GM23338 (cell line): Measurements from ENCODE around the gene SEMA6C. TPM values are rescaled to one million over a fixed set of nuclear protein-coding genes. Genes with fewer than 3 reads are reported as not detected.

Experiments used
- ATAC-seq: fragments of 200-7000 bp; cut with Tn5 transposase; 3 replicates; pipeline ENCODE4 v1.9.1; 2020
- DNase-seq: peaks from one replicate; pipeline ENCODE4 v3.0.0-alpha.2; 2015; ENCODE audit warnings: low spot score
- H2AFZ ChIP-seq: fragments of 200-600 bp; sonication (generic); 2 replicates; pipeline ENCODE4 v1.8.0; 2016; ENCODE audit warnings: antibody characterized with exemption, mild to moderate bottlenecking, moderate library complexity
- H3F3A ChIP-seq: fragments of 200-600 bp; sonication (generic); replicated peaks from 2 replicates; pipeline ENCODE4 v1.8.0; 2017; ENCODE audit warnings: antibody characterized with exemption, mixed run types, low read depth
- H3K27ac ChIP-seq: fragments of 200-600 bp; sonication (generic); 2 replicates; pipeline ENCODE4 v1.6.1; 2016; ENCODE audit warnings: low read depth
- H3K27me3 ChIP-seq: fragments of 200-600 bp; sonication (generic); 2 replicates; pipeline ENCODE4 v1.8.0; 2016; ENCODE audit warnings: mild to moderate bottlenecking, mixed run types, moderate library complexity; ENCODE audit not compliant: insufficient read depth
- H3K36me3 ChIP-seq: fragments of 200-600 bp; sonication (generic); 2 replicates; pipeline ENCODE4 v1.8.0; 2016; ENCODE audit warnings: mild to moderate bottlenecking; ENCODE audit not compliant: insufficient read depth
- H3K4me1 ChIP-seq: fragments of 200-600 bp; sonication (generic); 2 replicates; pipeline ENCODE4 v1.8.0; 2016; ENCODE audit warnings: mild to moderate bottlenecking, moderate library complexity; ENCODE audit not compliant: insufficient read depth
- H3K4me2 ChIP-seq: fragments of 200-600 bp; sonication (generic); 2 replicates; pipeline ENCODE4 v1.7.1; 2017; ENCODE audit warnings: mixed run types
- H3K4me3 ChIP-seq: fragments of 200-600 bp; sonication (generic); 2 replicates; pipeline ENCODE4 v1.6.1; 2016; ENCODE audit warnings: mixed run types
- H3K79me2 ChIP-seq: fragments of 200-600 bp; sonication (generic); replicated peaks from 2 replicates; pipeline ENCODE4 v1.8.0; 2017; ENCODE audit warnings: mild to moderate bottlenecking; ENCODE audit not compliant: insufficient read depth
- H3K9me2 ChIP-seq: fragments of 200-600 bp; sonication (generic); 2 replicates; pipeline ENCODE4 v1.8.0; 2017; ENCODE audit not compliant: insufficient read depth
- H4K20me1 ChIP-seq: fragments of 200-600 bp; sonication (generic); replicated peaks from 2 replicates; pipeline ENCODE4 v1.8.0; 2017; ENCODE audit warnings: mild to moderate bottlenecking; ENCODE audit not compliant: insufficient read depth
- H3K27ac Mint-ChIP-seq: 2 replicates; pipeline ENCODE4 v1.8.0; 2020; ENCODE audit warnings: inconsistent platforms, mild to moderate bottlenecking, moderate library complexity, mixed read lengths
- H3K27me3 Mint-ChIP-seq: 3 replicates; pipeline ENCODE4 v1.8.0; 2022; ENCODE audit warnings: low read depth, mild to moderate bottlenecking, moderate library complexity, mixed read lengths, inconsistent platforms; ENCODE audit not compliant: insufficient read depth, poor library complexity
- H3K36me3 Mint-ChIP-seq: 3 replicates; pipeline ENCODE4 v1.8.0; 2021; ENCODE audit warnings: low read depth, mild to moderate bottlenecking, inconsistent platforms, moderate library complexity, mixed read lengths
- H3K4me1 Mint-ChIP-seq: 3 replicates; pipeline ENCODE4 v1.8.0; 2020; ENCODE audit warnings: mild to moderate bottlenecking, inconsistent platforms, mixed read lengths
- H3K4me3 Mint-ChIP-seq: 3 replicates; pipeline ENCODE4 v1.8.0; 2021; ENCODE audit warnings: moderate library complexity, mild to moderate bottlenecking, inconsistent platforms, mixed read lengths
- H3K9me3 Mint-ChIP-seq: 3 replicates; pipeline ENCODE4 v1.8.0; 2020; ENCODE audit warnings: moderate library complexity, mild to moderate bottlenecking, inconsistent platforms, mixed read lengths
- CREB1 ChIP-seq: fragments of 250-450 bp; sonication (Bioruptor Pico); IDR thresholded peaks from 2 replicates; pipeline ENCODE4 v1.5.0; 2020; ENCODE audit warnings: low read depth, mild to moderate bottlenecking, moderate library complexity
- EZH2 ChIP-seq: fragments of 200-600 bp; sonication (generic); IDR thresholded peaks from one replicate; pipeline ENCODE4 v1.8.0; 2017; ENCODE audit warnings: antibody characterized with exemption, mild to moderate bottlenecking, low read depth; ENCODE audit not compliant: unreplicated experiment
- EZH2phosphoT487 ChIP-seq: fragments of 200-600 bp; sonication (generic); IDR thresholded peaks from one replicate; pipeline ENCODE4 v1.8.1; 2018; ENCODE audit warnings: antibody characterized with exemption; ENCODE audit not compliant: unreplicated experiment
- NANOG ChIP-seq: IDR thresholded peaks from 2 replicates; pipeline ENCODE4 v1.6.1; 2016; ENCODE audit warnings: antibody characterized with exemption, borderline replicate concordance
- POLR2AphosphoS5 ChIP-seq: IDR thresholded peaks from 2 replicates; pipeline ENCODE4 v1.6.1; 2016; ENCODE audit warnings: antibody characterized with exemption, low read depth
- STAT1 ChIP-seq: IDR thresholded peaks from one replicate; pipeline ENCODE4 v1.6.1; 2016; ENCODE audit warnings: antibody characterized with exemption; ENCODE audit not compliant: unreplicated experiment
- ZNF114 ChIP-seq: fragments of 250-450 bp; sonication (Bioruptor Pico); IDR thresholded peaks from 2 replicates; pipeline ENCODE4 v1.5.0; 2020; ENCODE audit warnings: mild to moderate bottlenecking, moderate library complexity
- polyA plus RNA-seq: library from polyadenylated mRNA; unstranded; fragments of >200 nt; fragmentation: Nextera tagmentation; extraction: Ambion mirVana; gene quantifications from 2 replicates; pipeline ENCODE4 v1.2.1, GENCODE V29; 2016
- total RNA-seq: library from RNA; depleted of rRNA; stranded (reverse); fragments of >200 nt; shearing (Covaris generic); gene quantifications from 2 replicates; pipeline ENCODE4 v1.2.3, GENCODE V29; 2014
- TF ChIP-seq, protein P1 (sequence below): IDR thresholded peaks from one replicate; pipeline ENCODE4 v1.6.1; 2018; ENCODE audit warnings: antibody characterized with exemption; ENCODE audit not compliant: unreplicated experiment
- TF ChIP-seq, protein P2 (sequence below): IDR thresholded peaks from 2 replicates; pipeline ENCODE4 v1.6.1; 2016; ENCODE audit warnings: antibody characterized with exemption
- TF ChIP-seq, protein P3 (sequence below), 2 experiments: fragments of 200-600 bp in 1 of 2; sonication (generic) in 1 of 2; conservative IDR thresholded peaks; 2 replicates each; pipeline versions ENCODE4 v1.5.1 to v1.6.1; 2016 to 2017; ENCODE audit warnings: antibody characterized with exemption in 2 of 2, low read depth in 2 of 2, mild to moderate bottlenecking in 2 of 2, moderate library complexity in 1 of 2

The SEMA6C gene
- total and polyA plus RNA-seq, 2 experiments from 2014 or later: 6.2 to 12.3 TPM

DNA sequence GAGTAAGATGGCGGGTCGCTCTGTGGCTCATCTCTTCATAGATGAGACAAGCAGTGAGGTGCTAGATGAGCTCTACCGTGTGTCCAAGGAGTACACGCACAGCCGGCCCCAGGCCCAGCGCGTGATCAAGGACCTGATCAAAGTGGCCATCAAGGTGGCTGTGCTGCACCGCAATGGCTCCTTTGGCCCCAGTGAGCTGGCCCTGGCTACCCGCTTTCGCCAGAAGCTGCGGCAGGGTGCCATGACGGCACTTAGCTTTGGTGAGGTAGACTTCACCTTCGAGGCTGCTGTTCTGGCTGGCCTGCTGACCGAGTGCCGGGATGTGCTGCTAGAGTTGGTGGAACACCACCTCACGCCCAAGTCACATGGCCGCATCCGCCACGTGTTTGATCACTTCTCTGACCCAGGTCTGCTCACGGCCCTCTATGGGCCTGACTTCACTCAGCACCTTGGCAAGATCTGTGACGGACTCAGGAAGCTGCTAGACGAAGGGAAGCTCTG, 12.4 kb upstream of the SEMA6C start (continued):
- TF ChIP-seq POLR2AphosphoS5 (no peak), EZH2phosphoT487 (no peak), ZNF114 (no peak), STAT1 (no peak), CREB1 (no peak), EZH2 (no peak)
- TF ChIP-seq, protein P1, sequence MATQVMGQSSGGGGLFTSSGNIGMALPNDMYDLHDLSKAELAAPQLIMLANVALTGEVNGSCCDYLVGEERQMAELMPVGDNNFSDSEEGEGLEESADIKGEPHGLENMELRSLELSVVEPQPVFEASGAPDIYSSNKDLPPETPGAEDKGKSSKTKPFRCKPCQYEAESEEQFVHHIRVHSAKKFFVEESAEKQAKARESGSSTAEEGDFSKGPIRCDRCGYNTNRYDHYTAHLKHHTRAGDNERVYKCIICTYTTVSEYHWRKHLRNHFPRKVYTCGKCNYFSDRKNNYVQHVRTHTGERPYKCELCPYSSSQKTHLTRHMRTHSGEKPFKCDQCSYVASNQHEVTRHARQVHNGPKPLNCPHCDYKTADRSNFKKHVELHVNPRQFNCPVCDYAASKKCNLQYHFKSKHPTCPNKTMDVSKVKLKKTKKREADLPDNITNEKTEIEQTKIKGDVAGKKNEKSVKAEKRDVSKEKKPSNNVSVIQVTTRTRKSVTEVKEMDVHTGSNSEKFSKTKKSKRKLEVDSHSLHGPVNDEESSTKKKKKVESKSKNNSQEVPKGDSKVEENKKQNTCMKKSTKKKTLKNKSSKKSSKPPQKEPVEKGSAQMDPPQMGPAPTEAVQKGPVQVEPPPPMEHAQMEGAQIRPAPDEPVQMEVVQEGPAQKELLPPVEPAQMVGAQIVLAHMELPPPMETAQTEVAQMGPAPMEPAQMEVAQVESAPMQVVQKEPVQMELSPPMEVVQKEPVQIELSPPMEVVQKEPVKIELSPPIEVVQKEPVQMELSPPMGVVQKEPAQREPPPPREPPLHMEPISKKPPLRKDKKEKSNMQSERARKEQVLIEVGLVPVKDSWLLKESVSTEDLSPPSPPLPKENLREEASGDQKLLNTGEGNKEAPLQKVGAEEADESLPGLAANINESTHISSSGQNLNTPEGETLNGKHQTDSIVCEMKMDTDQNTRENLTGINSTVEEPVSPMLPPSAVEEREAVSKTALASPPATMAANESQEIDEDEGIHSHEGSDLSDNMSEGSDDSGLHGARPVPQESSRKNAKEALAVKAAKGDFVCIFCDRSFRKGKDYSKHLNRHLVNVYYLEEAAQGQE: no peak
- TF ChIP-seq, protein P2, sequence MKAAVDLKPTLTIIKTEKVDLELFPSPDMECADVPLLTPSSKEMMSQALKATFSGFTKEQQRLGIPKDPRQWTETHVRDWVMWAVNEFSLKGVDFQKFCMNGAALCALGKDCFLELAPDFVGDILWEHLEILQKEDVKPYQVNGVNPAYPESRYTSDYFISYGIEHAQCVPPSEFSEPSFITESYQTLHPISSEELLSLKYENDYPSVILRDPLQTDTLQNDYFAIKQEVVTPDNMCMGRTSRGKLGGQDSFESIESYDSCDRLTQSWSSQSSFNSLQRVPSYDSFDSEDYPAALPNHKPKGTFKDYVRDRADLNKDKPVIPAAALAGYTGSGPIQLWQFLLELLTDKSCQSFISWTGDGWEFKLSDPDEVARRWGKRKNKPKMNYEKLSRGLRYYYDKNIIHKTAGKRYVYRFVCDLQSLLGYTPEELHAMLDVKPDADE: no peak
- TF ChIP-seq, protein P3, sequence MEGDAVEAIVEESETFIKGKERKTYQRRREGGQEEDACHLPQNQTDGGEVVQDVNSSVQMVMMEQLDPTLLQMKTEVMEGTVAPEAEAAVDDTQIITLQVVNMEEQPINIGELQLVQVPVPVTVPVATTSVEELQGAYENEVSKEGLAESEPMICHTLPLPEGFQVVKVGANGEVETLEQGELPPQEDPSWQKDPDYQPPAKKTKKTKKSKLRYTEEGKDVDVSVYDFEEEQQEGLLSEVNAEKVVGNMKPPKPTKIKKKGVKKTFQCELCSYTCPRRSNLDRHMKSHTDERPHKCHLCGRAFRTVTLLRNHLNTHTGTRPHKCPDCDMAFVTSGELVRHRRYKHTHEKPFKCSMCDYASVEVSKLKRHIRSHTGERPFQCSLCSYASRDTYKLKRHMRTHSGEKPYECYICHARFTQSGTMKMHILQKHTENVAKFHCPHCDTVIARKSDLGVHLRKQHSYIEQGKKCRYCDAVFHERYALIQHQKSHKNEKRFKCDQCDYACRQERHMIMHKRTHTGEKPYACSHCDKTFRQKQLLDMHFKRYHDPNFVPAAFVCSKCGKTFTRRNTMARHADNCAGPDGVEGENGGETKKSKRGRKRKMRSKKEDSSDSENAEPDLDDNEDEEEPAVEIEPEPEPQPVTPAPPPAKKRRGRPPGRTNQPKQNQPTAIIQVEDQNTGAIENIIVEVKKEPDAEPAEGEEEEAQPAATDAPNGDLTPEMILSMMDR (conservative IDR thresholded peaks at IDR 0.05; ENCODE audit: low read depth in 2 of 2): no peak

DNA sequence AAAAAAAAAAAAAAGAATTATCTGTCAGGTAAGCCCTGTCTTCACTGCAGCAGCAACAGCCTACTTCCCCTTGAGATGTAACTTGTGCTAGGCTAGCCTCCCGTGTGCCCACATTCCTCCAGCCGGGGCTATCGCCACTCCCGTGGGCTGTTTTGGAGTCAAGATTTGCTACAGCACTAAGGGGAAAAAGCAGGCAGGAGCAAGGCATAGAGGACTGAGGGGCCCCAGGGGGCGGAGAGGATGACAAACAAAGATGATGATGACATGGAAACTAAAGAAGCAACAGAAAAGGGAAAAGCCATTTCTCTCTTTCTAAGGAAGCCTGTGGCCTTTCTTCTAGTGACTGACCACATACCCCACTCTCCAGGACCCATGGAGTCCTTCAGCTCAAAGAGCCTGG, 11.9 kb upstream of the SEMA6C start:
- ATAC-seq (no peak), DNase-seq (no peak)
- Histone ChIP-seq H3K36me3 (0 out of 2 replicates have a peak, but pooled peaks cover 6% of the 10 kb centered on the region), H3K27ac (no peak overlapping the region), H4K20me1 (no peaks in the 10 kb centered on the region), H2AFZ (no peak overlapping the region), H3F3A (no peaks in the 10 kb centered on the region; the same call in 1 of the 2 replicates), H3K4me3 (no peak overlapping the region), H3K4me2 (no peak overlapping the region), H3K4me1 (peaks cover 5% of the 10 kb centered on the region; the same call in 1 of the 2 replicates), H3K79me2 (no peaks in the 10 kb centered on the region), H3K9me2 (no peaks in the 10 kb centered on the region), H3K27me3 (no peaks in the 10 kb centered on the region)
- Mint-ChIP-seq H3K36me3 (peaks cover 13% of the 10 kb centered on the region), H3K4me1 (peaks cover 12% of the 10 kb centered on the region; the same call in 2 of the 3 replicates), H3K4me3 (no peak overlapping the region), H3K27ac (no peak overlapping the region), H3K9me3 (no peaks in the 10 kb centered on the region), H3K27me3 (peaks cover 11% of the 10 kb centered on the region)
- TF ChIP-seq, protein P1: no peak
- TF ChIP-seq STAT1 (no peak), NANOG (no peak), POLR2AphosphoS5 (no peak), CREB1 (no peak), ZNF114 (no peak)
